Measurements from ENCODE around the gene FREM1. TPM values are rescaled to one million over a fixed set of nuclear protein-coding genes. Genes with fewer than 3 reads are reported as not detected.

Gene FREM1
- total and polyA plus RNA-seq, 2 of the 13 experiments (the other 11 are each of a cell fraction or from before 2014, with no cell fraction given) = 64.3 to 202 TPM

- peak; percentile 28 for ATAC-seq
- CTCF ChIA-PET (ENCODE audit: low intra/inter-chr PET ratio, low total read pairs) = no interaction called here
- Histone ChIP-seq H4K20me1 (ENCODE audit: insufficient read depth, low read length) (peaks cover 5% of the 10 kb centered on the region; the same call in 1 of the 2 replicates), H2AFZ (ENCODE audit: low read length) (no peak overlapping the region), H3K36me3 (replicated peaks in 1 of 2; ENCODE audit: control insufficient read depth in 1 of 2, insufficient read depth in 2 of 2, low read length in 2 of 2) (peaks cover 13 to 93% of the 10 kb centered on the region in 2 experiments), H3K79me2 (ENCODE audit: insufficient read depth, low read length) (no peaks in the 10 kb centered on the region), H3K4me2 (ENCODE audit: low read depth, low read length) (no peak overlapping the region), H3K27ac (ENCODE audit: extremely low read length, insufficient read depth, low read length) (no peak overlapping the region), H3K4me1 (ENCODE audit: insufficient read depth, low read length) (no peaks in the 10 kb centered on the region), H3K9ac (ENCODE audit: insufficient read depth, low read depth, low read length) (no peak overlapping the region), H3K27me3 (ENCODE audit: control insufficient read depth in 1 of 2, insufficient read depth in 2 of 2, low read length in 2 of 2) (no peaks in the 10 kb centered on the region), H3K9me3 (ENCODE audit: low read length) (no peaks in the 10 kb centered on the region), H3K4me3 (replicated peaks in 1 of 3; ENCODE audit: insufficient read depth in 1 of 3, low read depth in 2 of 3, low read length in 3 of 3) (no peak overlapping the region)
- no peak for FAIRE-seq
- POLR2A ChIA-PET = no interaction called here
- no peak for DNase-seq (ENCODE audit: low spot score)
- in situ Hi-C loops (cut with HindIII; ENCODE audit: extremely low pct_ligation_motif_present, low pct_unique_long_range_greater_than_20kb) (no loop called here), intact Hi-C loops (cut with micrococcal nuclease; ENCODE audit: unreplicated experiment) (no loop called here)
- BruUV-seq (replicated peaks) = no TSS peak
- TF ChIP-seq RBM22 (optimal IDR thresholded peaks at IDR 0.05; ENCODE audit: low read length) = peak; percentile 82
- TF ChIP-seq AGO2 (optimal IDR thresholded peaks at IDR 0.05; ENCODE audit: low read depth, low read length) = peak; percentile 96
- TF ChIP-seq ZBTB38 (CRISPR knock-in tag; IDR thresholded peaks at IDR 0.05) = no peak
- no peak for TF ChIP-seq FOXA1 (IDR thresholded peaks at IDR 0.05)
- no peak for TF ChIP-seq FOXA1 (CRISPR knock-in tag; IDR thresholded peaks at IDR 0.05)
- TF ChIP-seq POLR2G (IDR thresholded peaks at IDR 0.05; ENCODE audit: low read depth, low read length) = peak; percentile 52; the same call in 1 of the 2 replicates
- no peak for TF ChIP-seq ZNF350 (CRISPR knock-in tag; IDR thresholded peaks at IDR 0.05; ENCODE audit: borderline replicate concordance, low read depth)
- WGBS (ENCODE audit: low lambda C conversion rate) = no CpG with 5 or more reads among the region's 3 CpGs
Measured at GRCh38 chr9:14827805-14828204, 82.4 kb downstream of the FREM1 start.

GRCh38 chr9:14824481-14824880 lies 85.7 kb downstream of the FREM1 start:
- ChIA-PET CTCF (ENCODE audit: low intra/inter-chr PET ratio, low total read pairs) (no interaction called here), POLR2A (no interaction called here)
- FAIRE-seq = no peak
- H3K36me3 ChIP-seq (replicated peaks in 1 of 2; ENCODE audit: control insufficient read depth in 1 of 2, insufficient read depth in 2 of 2, low read length in 2 of 2) = peaks cover 20 to 93% of the 10 kb centered on the region in 2 experiments
- no peak overlapping the region for H2AFZ ChIP-seq (ENCODE audit: low read length)
- no peak for ATAC-seq
- H3K4me2 ChIP-seq (ENCODE audit: low read depth, low read length) = no peak overlapping the region
- in situ Hi-C loops (cut with HindIII; ENCODE audit: extremely low pct_ligation_motif_present, low pct_unique_long_range_greater_than_20kb) = no loop called here
- DNase-seq (ENCODE audit: low spot score) = no peak
- no peak overlapping the region for H3K9ac ChIP-seq (ENCODE audit: insufficient read depth, low read depth, low read length)
- no peak overlapping the region for H3K27ac ChIP-seq (ENCODE audit: extremely low read length, insufficient read depth, low read length)
- intact Hi-C loops (cut with micrococcal nuclease; ENCODE audit: unreplicated experiment) = no loop called here
- H3K27me3 ChIP-seq (ENCODE audit: control insufficient read depth in 1 of 2, insufficient read depth in 2 of 2, low read length in 2 of 2) = no peaks in the 10 kb centered on the region
- no peak overlapping the region for H3K4me3 ChIP-seq (replicated peaks in 1 of 3; ENCODE audit: insufficient read depth in 1 of 3, low read depth in 2 of 3, low read length in 3 of 3)
- 88% methylated on average over 1 of the region's 1 CpG for WGBS (ENCODE audit: low lambda C conversion rate)
- no TSS peak for BruUV-seq (replicated peaks)
- peaks cover 5% of the 10 kb centered on the region; the same call in 1 of the 2 replicates for H4K20me1 ChIP-seq (ENCODE audit: insufficient read depth, low read length)
- no peaks in the 10 kb centered on the region for H3K4me1 ChIP-seq (ENCODE audit: insufficient read depth, low read length)
- H3K9me3 ChIP-seq (ENCODE audit: low read length) = no peaks in the 10 kb centered on the region
- H3K79me2 ChIP-seq (ENCODE audit: insufficient read depth, low read length) = no peaks in the 10 kb centered on the region
- TF ChIP-seq GZF1 (CRISPR knock-in tag; IDR thresholded peaks at IDR 0.05) = no peak
- TF ChIP-seq MYC (CRISPR knock-in tag; IDR thresholded peaks at IDR 0.05; ENCODE audit: borderline replicate concordance) = no peak
- no peak for TF ChIP-seq ELK4 (CRISPR knock-in tag; IDR thresholded peaks at IDR 0.05; ENCODE audit: borderline replicate concordance)
- no peak for TF ChIP-seq REPIN1 (CRISPR knock-in tag; IDR thresholded peaks at IDR 0.05; ENCODE audit: borderline replicate concordance, low read depth)
- no peak for TF ChIP-seq SOX13 (IDR thresholded peaks at IDR 0.05)
- no peak for TF ChIP-seq SOX13 (CRISPR knock-in tag; conservative IDR thresholded peaks at IDR 0.05 in 1 of 2, IDR thresholded peaks at IDR 0.05 in 1 of 2)
- no peak for TF ChIP-seq FOXP1 (IDR thresholded peaks at IDR 0.05)
- no peak for TF ChIP-seq FOXP1 (CRISPR knock-in tag; IDR thresholded peaks at IDR 0.05)
- no peak for TF ChIP-seq ZUFSP (CRISPR knock-in tag; IDR thresholded peaks at IDR 0.05; ENCODE audit: borderline replicate concordance)
- TF ChIP-seq SAP130 (CRISPR knock-in tag; IDR thresholded peaks at IDR 0.05; ENCODE audit: low read depth) = no peak
